ENCODE measurements around the gene SEC14L3. TPM values are rescaled to one million over a fixed set of nuclear protein-coding genes. Genes with fewer than 3 reads are reported as not detected.

The SEC14L3 gene
- total and polyA plus RNA-seq, 2 donors (not counting 3 experiments of a cell fraction or from before 2014, with no cell fraction given), result not detected

GRCh38 chr22:30445438-30446145 lies 26.2 kb downstream of the SEC14L3 start:
- POLR2A ChIA-PET, result interaction anchor here (1.0 kb wide), 1 partner anchor 21 kb away, joined by 4 read pairs; no protein-coding TSS in a partner anchor
- H3K4me2 ChIP-seq (ENCODE audit: insufficient read depth, low read length), result peak overlapping the region; percentile 52
- H4K20me1 ChIP-seq (replicated peaks; ENCODE audit: control insufficient read depth, extremely low read depth, insufficient read depth, low read length), result no peaks in the 10 kb centered on the region
- peak overlapping the region; percentile 54 for H2AFZ ChIP-seq (ENCODE audit: low read depth, low read length)
- intact Hi-C loops (cut with micrococcal nuclease) (loop anchor here (1.0 kb wide), 3 partner anchors 40 to 310 kb away; no protein-coding TSS in a partner anchor), dilution Hi-C loops (cut with MboI; ENCODE audit: extremely low pct_ligation_motif_present, low sequenced_read_pairs) (no loop called here)
- H3K79me2 ChIP-seq (ENCODE audit: control insufficient read depth, insufficient read depth, low read length), result no peaks in the 10 kb centered on the region
- no peak for TF ChIP-seq EZH2 (IDR thresholded peaks at IDR 0.05; ENCODE audit: borderline replicate concordance, low read depth, low read length, severe bottlenecking)
- BruUV-seq (replicated peaks), result no TSS peak
- no peak for DNase-seq (ENCODE audit: low read depth, low spot score)
- CTCF ChIA-PET, result interaction anchor here (0.9 to 4.3 kb wide), 10 partner anchors 18 to 639 kb away, joined by 3 to 40 read pairs (median 6); partner anchors contain the start of genes MTFP1 and RNF215
- FAIRE-seq, result no peak
- H3K9me3 ChIP-seq (replicated peaks; ENCODE audit: control insufficient read depth, insufficient read depth, low read length), result no peaks in the 10 kb centered on the region
- H3K27me3 ChIP-seq (ENCODE audit: control insufficient read depth in 2 of 2, insufficient read depth in 2 of 2, low read length in 2 of 2), result no peaks in the 10 kb centered on the region
- H3K27ac ChIP-seq (ENCODE audit: insufficient read depth, low read depth, low read length), result no peak overlapping the region
- H3K9ac ChIP-seq (replicated peaks; ENCODE audit: extremely low read depth, insufficient read depth, low read length), result no peak overlapping the region
- no peaks in the 10 kb centered on the region for H3K36me3 ChIP-seq (ENCODE audit: control insufficient read depth in 2 of 2, extremely low read depth in 1 of 2, insufficient read depth in 2 of 2, low read length in 2 of 2)
- H3K4me3 ChIP-seq (replicated peaks in 1 of 3; ENCODE audit: insufficient read depth in 1 of 3, low read depth in 1 of 3, low read length in 3 of 3), result no peak overlapping the region
- H3K9me1 ChIP-seq (replicated peaks; ENCODE audit: control insufficient read depth, extremely low read depth, insufficient read depth, low read length), result no peaks in the 10 kb centered on the region
- H3K4me1 ChIP-seq (ENCODE audit: control insufficient read depth, extremely low read depth, insufficient read depth, low read length), result no peaks in the 10 kb centered on the region

- intact Hi-C loops (cut with micrococcal nuclease), result loop anchor here (1.0 kb wide), 3 partner anchors 40 to 310 kb away; no protein-coding TSS in a partner anchor
- Histone ChIP-seq H3K4me1 (ENCODE audit: control insufficient read depth, extremely low read depth, insufficient read depth, low read length) (no peaks in the 10 kb centered on the region), H3K9ac (replicated peaks; ENCODE audit: extremely low read depth, insufficient read depth, low read length) (no peak overlapping the region), H3K9me3 (replicated peaks; ENCODE audit: control insufficient read depth, insufficient read depth, low read length) (no peaks in the 10 kb centered on the region), H4K20me1 (replicated peaks; ENCODE audit: control insufficient read depth, extremely low read depth, insufficient read depth, low read length) (no peaks in the 10 kb centered on the region), H3K27me3 (ENCODE audit: control insufficient read depth in 2 of 2, insufficient read depth in 2 of 2, low read length in 2 of 2) (no peaks in the 10 kb centered on the region), H3K79me2 (ENCODE audit: control insufficient read depth, insufficient read depth, low read length) (no peaks in the 10 kb centered on the region), H3K4me2 (ENCODE audit: insufficient read depth, low read length) (peak overlapping the region; percentile 52), H3K4me3 (replicated peaks in 1 of 3; ENCODE audit: insufficient read depth in 1 of 3, low read depth in 1 of 3, low read length in 3 of 3) (no peak overlapping the region), H3K9me1 (replicated peaks; ENCODE audit: control insufficient read depth, extremely low read depth, insufficient read depth, low read length) (no peaks in the 10 kb centered on the region), H3K36me3 (ENCODE audit: control insufficient read depth in 2 of 2, extremely low read depth in 1 of 2, insufficient read depth in 2 of 2, low read length in 2 of 2) (no peaks in the 10 kb centered on the region), H3K27ac (ENCODE audit: insufficient read depth, low read depth, low read length) (no peak overlapping the region), H2AFZ (ENCODE audit: low read depth, low read length) (peak overlapping the region; percentile 97)
- ChIA-PET POLR2A (interaction anchor here (0.6 to 1.0 kb wide), 2 partner anchors 21 to 873 kb away, joined by 4 to 5 read pairs; no protein-coding TSS in a partner anchor), CTCF (interaction anchor here (0.7 to 4.3 kb wide), 14 partner anchors 11 to 640 kb away, joined by 3 to 40 read pairs (median 4); partner anchors contain the start of genes MTFP1, RNF215 and SEC14L2)
- dilution Hi-C loops (cut with MboI; ENCODE audit: extremely low pct_ligation_motif_present, low sequenced_read_pairs), result no loop called here
- BruUV-seq (replicated peaks), result TSS peak; percentile 99
- FAIRE-seq (peak; percentile 95), DNase-seq (ENCODE audit: low read depth, low spot score) (peak; percentile 76)
- TF ChIP-seq FOS (IDR thresholded peaks at IDR 0.05; ENCODE audit: borderline replicate concordance, insufficient read depth, low read length) (no peak), POLR2AphosphoS5 (IDR thresholded peaks at IDR 0.05; ENCODE audit: insufficient read depth, low read depth, low read length) (peak; percentile 64), CTCF (IDR thresholded peaks at IDR 0.05; ENCODE audit: extremely low read depth in 1 of 2, insufficient read depth in 1 of 2, low read depth in 1 of 2, low read length in 2 of 2) (peak; percentile 77 to 83), POLR2A (IDR thresholded peaks at IDR 0.05; ENCODE audit: low read depth, low read length) (peak; percentile 21)
Observed at GRCh38 chr22:30444632-30445437, 27.0 kb downstream of the SEC14L3 start.
